ENCODE results near the gene CCNJL. TPM values are rescaled to one million over a fixed set of nuclear protein-coding genes. Genes with fewer than 3 reads are reported as not detected.

The CCNJL gene
- total RNA-seq (2022) = 13.2 and 17.4 TPM in 2 replicates
- Bru-seq, nascent RNA = percentile 67 among the genes with signal in this experiment
- BruChase-seq, experiment 1, labeled RNA remaining after a 6-hour chase = percentile 57 among the genes with signal in this experiment
- BruChase-seq, experiment 2, labeled RNA remaining after a 2-hour chase = percentile 61 among the genes with signal in this experiment
- long read RNA-seq, transcript CCNJL-201 (6 exons, 3,171 nt) = major isoform, 9 of 25 reads
- long read RNA-seq, partial matches to known transcripts = 2 of 25 reads
- long read RNA-seq, other reads (novel, unspliced or antisense) = 12 of 25 reads

- peaks cover 59% of the 10 kb centered on the region for H3K4me1 Mint-ChIP-seq (ENCODE audit: low read depth, unreplicated experiment)
- peaks cover 33% of the 10 kb centered on the region for H3K36me3 Mint-ChIP-seq (ENCODE audit: insufficient read depth, unreplicated experiment)
- CTCF ChIA-PET = interaction anchor here (0.6 to 1.2 kb wide), 7 partner anchors 14 to 763 kb away, joined by 3 to 6 read pairs (median 4); no protein-coding TSS in a partner anchor
- intact Hi-C loops (cut with micrococcal nuclease; ENCODE audit: unreplicated experiment) = loop anchor here (5.0 kb wide), 1 partner anchor 50 kb away; no protein-coding TSS in a partner anchor
- H3K4me3 Mint-ChIP-seq (ENCODE audit: low read depth, unreplicated experiment) = peak within 1 kb of the TSS; percentile 81
- H3K27me3 Mint-ChIP-seq (ENCODE audit: unreplicated experiment) = no peaks in the 10 kb centered on the region
- no peak for TF ChIP-seq CTCF (IDR thresholded peaks at IDR 0.05; ENCODE audit: unreplicated experiment)
- no peaks in the 10 kb centered on the region for H3K9me3 Mint-ChIP-seq (ENCODE audit: low read depth, unreplicated experiment)
- peak; percentile 84 for DNase-seq
- peak within 1 kb of the TSS; percentile 73 for H3K27ac Mint-ChIP-seq (ENCODE audit: unreplicated experiment)
- no TSS peak for BruUV-seq (replicated peaks)
Observed at GRCh38 chr5:160312134-160312959, at the start of gene CCNJL. CCNJL (minus strand) TSS chr5:160312564; CDS start chr5:160311923, 641 bp downstream.

GRCh38 chr5:160361624-160362228 lies 49.4 kb upstream of the CCNJL start:
- Mint-ChIP-seq H3K4me3 (ENCODE audit: low read depth, unreplicated experiment) (no peak overlapping the region), H3K9me3 (ENCODE audit: low read depth, unreplicated experiment) (no peaks in the 10 kb centered on the region), H3K27ac (ENCODE audit: unreplicated experiment) (no peak overlapping the region), H3K36me3 (ENCODE audit: insufficient read depth, unreplicated experiment) (no peaks in the 10 kb centered on the region), H3K4me1 (ENCODE audit: low read depth, unreplicated experiment) (no peaks in the 10 kb centered on the region), H3K27me3 (ENCODE audit: unreplicated experiment) (peaks cover 20% of the 10 kb centered on the region)
- intact Hi-C loops (cut with micrococcal nuclease; ENCODE audit: unreplicated experiment) = no loop called here
- no peak for TF ChIP-seq CTCF (IDR thresholded peaks at IDR 0.05; ENCODE audit: unreplicated experiment)
- CTCF ChIA-PET = no interaction called here
- DNase-seq = no peak
- BruUV-seq (replicated peaks) = no TSS peak

GRCh38 chr5:160360310-160360709 lies 47.9 kb upstream of the CCNJL start:
- H3K4me1 Mint-ChIP-seq (ENCODE audit: low read depth, unreplicated experiment) = no peaks in the 10 kb centered on the region
- no peak overlapping the region for H3K4me3 Mint-ChIP-seq (ENCODE audit: low read depth, unreplicated experiment)
- no peak for DNase-seq
- TF ChIP-seq CTCF (IDR thresholded peaks at IDR 0.05; ENCODE audit: unreplicated experiment) = no peak
- no peak overlapping the region for H3K27ac Mint-ChIP-seq (ENCODE audit: unreplicated experiment)
- CTCF ChIA-PET = interaction anchor here (0.7 to 0.8 kb wide), 3 partner anchors 10 to 173 kb away, joined by 3 to 4 read pairs (median 4); partner anchors contain the start of gene C1QTNF2
- intact Hi-C loops (cut with micrococcal nuclease; ENCODE audit: unreplicated experiment) = no loop called here
- peaks cover 20% of the 10 kb centered on the region for H3K27me3 Mint-ChIP-seq (ENCODE audit: unreplicated experiment)
- BruUV-seq (replicated peaks) = no TSS peak
- H3K9me3 Mint-ChIP-seq (ENCODE audit: low read depth, unreplicated experiment) = no peaks in the 10 kb centered on the region
- H3K36me3 Mint-ChIP-seq (ENCODE audit: insufficient read depth, unreplicated experiment) = no peaks in the 10 kb centered on the region

- H3K9me3 Mint-ChIP-seq (ENCODE audit: low read depth, unreplicated experiment) = no peaks in the 10 kb centered on the region
- intact Hi-C loops (cut with micrococcal nuclease; ENCODE audit: unreplicated experiment) = no loop called here
- no peak for TF ChIP-seq CTCF (IDR thresholded peaks at IDR 0.05; ENCODE audit: unreplicated experiment)
- no peaks in the 10 kb centered on the region for H3K36me3 Mint-ChIP-seq (ENCODE audit: insufficient read depth, unreplicated experiment)
- H3K27ac Mint-ChIP-seq (ENCODE audit: unreplicated experiment) = no peak overlapping the region
- BruUV-seq (replicated peaks) = no TSS peak
- H3K4me1 Mint-ChIP-seq (ENCODE audit: low read depth, unreplicated experiment) = no peaks in the 10 kb centered on the region
- no peak for DNase-seq
- CTCF ChIA-PET = interaction anchor here (0.7 to 0.8 kb wide), 2 partner anchors 10 to 173 kb away, joined by 4 read pairs; partner anchors contain the start of gene C1QTNF2
- peaks cover 20% of the 10 kb centered on the region for H3K27me3 Mint-ChIP-seq (ENCODE audit: unreplicated experiment)
- no peak overlapping the region for H3K4me3 Mint-ChIP-seq (ENCODE audit: low read depth, unreplicated experiment)
Observed at GRCh38 chr5:160359816-160360215, 47.5 kb upstream of the CCNJL start.

Measured in Calu3 (cell line).